WI38 (cell line): Measurements from ENCODE around the gene AKR7A2.

Experiments used
- H3K4me3 ChIP-seq: 2 replicates; pipeline ENCODE4 v1.5.1; 2011; ENCODE audit warnings: low read depth, mild to moderate bottlenecking, control low read depth, low read length
- TF ChIP-seq, protein P1 (sequence below): IDR thresholded peaks from 2 replicates; pipeline ENCODE4 v1.5.1; 2012; ENCODE audit warnings: low read depth, mild to moderate bottlenecking, control low read depth, low read length

AKR7A2 gene

DNA sequence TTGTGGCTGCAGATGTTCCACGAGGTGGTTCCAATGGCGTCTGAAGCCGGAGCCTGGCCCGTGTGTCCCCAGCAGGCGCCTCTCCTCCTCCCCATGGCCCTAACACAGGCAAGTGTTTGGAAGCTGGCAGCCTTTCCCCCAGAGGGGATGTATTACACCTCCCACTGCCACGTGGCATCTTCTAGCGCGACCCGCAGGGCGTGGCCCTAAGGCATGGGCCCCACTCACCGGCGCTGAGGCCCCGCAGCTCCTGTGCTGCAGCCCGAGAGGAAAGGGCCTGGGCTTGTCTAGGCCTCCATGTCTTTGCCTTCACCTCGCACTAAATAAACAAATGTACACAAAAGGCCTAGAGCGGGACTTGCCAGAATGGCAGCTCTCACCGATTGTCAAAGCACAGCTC, 38.1 kb upstream of the AKR7A2 start:
- no peak overlapping the region for H3K4me3 ChIP-seq
- TF ChIP-seq, protein P1, sequence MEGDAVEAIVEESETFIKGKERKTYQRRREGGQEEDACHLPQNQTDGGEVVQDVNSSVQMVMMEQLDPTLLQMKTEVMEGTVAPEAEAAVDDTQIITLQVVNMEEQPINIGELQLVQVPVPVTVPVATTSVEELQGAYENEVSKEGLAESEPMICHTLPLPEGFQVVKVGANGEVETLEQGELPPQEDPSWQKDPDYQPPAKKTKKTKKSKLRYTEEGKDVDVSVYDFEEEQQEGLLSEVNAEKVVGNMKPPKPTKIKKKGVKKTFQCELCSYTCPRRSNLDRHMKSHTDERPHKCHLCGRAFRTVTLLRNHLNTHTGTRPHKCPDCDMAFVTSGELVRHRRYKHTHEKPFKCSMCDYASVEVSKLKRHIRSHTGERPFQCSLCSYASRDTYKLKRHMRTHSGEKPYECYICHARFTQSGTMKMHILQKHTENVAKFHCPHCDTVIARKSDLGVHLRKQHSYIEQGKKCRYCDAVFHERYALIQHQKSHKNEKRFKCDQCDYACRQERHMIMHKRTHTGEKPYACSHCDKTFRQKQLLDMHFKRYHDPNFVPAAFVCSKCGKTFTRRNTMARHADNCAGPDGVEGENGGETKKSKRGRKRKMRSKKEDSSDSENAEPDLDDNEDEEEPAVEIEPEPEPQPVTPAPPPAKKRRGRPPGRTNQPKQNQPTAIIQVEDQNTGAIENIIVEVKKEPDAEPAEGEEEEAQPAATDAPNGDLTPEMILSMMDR = no peak

DNA sequence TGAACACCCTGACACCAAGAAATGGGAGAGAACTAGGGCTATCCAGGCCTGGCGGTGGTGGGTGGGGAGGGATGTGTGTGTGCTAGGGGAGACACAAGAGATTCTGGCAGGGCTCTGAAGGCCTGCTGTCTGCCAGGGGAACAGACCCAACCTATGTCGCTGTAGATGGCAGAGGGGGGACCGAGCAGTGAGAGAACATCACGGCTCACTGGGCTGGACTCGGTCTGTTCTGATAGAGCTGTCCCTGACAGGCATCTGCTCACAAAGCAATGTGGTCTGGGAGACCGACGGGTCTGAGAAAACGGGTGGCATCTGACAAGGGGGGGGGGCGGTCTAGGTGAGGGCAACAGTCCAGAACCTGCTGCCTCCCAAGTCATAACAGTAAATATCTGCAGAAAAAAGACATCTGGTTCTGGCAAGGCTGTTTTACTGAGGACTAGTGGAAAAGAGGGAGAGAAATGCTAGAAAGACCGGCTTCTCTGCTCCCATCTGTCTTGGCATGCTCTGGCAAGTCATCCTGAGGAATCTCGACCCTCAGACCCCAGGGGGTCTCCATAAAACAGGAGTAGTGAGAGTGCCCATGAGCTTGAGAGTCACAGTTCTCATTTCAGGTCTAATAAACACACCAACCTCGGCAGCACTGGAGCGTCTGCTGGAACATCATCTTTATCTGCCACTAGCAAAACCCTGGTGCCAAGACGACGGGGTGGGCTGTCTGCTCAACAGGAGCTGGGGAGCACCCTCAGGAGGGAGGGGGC, 36.7 kb upstream of the AKR7A2 start:
- no peak overlapping the region for H3K4me3 ChIP-seq
- TF ChIP-seq, protein P1 = no peak

DNA sequence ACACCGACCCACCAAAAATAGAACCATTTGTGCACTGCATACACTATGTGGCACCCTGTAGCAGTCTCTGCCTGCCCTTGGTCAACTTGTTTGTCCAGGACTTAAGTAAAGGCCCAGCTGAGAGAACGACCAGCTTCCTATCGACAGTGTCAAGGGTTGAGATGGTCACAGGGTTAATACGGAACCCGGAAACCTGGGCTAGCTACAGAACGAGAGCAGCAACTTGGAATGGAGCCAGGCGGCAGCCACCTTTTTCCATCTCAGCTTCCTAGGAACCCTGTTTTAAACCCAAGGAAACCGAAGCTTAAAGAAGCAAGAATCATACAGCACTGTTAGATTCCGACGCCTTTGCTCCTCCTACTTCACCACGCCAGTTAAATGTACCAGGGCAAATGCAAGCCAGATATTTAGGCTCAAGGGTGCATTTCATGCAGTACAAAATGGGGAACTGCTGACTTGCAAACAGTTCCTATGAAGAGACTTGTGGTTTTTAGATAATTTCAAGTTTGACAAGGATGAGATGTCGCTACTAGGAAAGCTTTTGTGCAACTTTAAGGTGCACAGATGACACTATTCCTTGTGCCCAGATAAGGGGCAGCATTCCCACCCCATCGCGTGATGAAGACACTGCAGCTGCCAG, 35.7 kb upstream of the AKR7A2 start:
- H3K4me3 ChIP-seq = no peak overlapping the region
- TF ChIP-seq, protein P1 = no peak

DNA sequence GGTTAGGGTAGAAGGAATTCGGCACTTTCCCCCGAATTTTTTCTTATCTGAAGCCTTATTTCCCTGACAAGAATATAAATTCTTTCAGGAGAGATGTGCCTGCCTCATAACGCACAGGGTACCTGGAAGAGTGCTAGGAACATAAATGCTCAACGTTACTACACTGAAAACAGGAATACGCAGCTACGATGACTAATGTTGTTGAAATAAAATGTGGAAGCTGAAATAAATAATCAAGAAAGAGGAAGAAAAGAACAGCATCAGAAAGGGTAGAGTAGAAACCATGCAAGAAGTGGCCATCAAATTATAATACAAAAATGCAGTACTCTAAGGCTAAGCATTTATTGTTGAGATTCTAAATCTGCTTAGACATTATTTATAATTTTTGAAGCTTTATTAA, 34.1 kb upstream of the AKR7A2 start:
- TF ChIP-seq, protein P1 = no peak
- no peak overlapping the region for H3K4me3 ChIP-seq

DNA sequence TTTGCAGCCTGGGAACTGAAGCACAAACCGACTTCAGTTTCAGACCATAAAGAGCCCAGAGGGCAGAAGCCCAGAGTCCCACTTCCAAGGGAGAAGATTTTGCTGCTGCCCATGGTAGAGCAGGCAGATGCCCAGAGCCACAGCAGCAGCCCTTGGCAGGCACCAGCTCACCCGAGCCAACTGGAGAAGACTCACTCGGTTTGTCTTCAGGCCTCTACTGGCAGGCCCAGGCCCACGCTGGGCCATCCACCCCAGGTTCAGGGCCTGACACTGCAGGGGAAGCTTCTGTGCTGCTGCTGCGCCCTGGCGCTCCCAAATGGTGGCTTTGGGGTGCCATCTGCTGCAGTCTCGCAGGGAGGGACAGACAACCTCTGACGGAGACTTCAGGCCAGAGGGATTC, 33.4 kb upstream of the AKR7A2 start:
- TF ChIP-seq, protein P1 = no peak
- no peak overlapping the region for H3K4me3 ChIP-seq

DNA sequence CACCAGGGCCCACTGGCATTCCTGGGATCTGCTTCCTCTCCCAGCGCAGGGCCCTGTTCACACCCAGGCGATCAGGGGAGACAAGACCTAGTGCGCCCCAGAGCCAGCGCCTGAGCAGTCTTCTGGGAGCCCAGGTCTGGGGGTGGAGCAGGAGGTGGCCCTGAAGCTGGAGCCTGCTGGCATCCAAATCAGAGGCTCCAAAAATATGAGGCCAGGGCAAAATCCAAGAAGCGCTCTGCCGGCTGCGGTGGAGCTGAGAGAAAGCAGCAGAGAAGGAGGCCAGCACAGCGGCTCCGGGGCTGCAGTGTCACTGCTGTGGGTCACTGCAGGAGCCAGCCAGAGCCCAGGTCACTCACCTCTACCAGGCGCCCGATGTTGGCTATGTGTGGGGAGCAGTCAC, 32.9 kb upstream of the AKR7A2 start:
- no peak overlapping the region for H3K4me3 ChIP-seq
- TF ChIP-seq, protein P1 = no peak

DNA sequence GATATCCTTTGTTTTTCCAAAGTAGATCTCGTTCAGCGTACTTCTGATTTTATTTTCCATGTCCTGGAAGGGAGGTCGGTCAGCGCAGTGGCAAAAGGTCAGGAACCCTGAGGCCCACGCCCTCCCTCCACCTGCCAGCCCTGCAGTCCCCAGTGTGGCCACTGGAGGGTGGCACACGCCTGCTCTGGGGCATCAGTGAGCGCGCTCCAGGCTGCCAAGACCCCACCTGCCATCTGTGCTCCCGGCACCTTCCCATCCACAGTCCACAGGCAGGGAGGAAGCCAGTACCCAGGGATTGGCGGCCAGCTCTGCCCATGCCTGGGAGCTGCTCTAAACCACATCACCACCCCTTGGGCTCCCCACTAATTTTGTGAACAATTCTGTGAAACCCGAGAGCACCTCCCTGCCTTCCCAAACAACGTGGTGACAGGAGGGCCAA, 32.4 kb upstream of the AKR7A2 start:
- TF ChIP-seq, protein P1 = peak; percentile 94
- H3K4me3 ChIP-seq = no peak overlapping the region
